HG02943 (cell line): ENCODE measurements around the gene SLC16A11.
"Not testable (repeated sequence)": the region's sequence is repeated elsewhere in the genome, so short reads cannot be mapped to it uniquely, and the experiment has no call there.

Experiments used
- ATAC-seq: cut with Tn5 transposase; IDR thresholded peaks from one replicate; pipeline ENCODE4 v1.9.1; 2021; ENCODE audit warnings: mild to moderate bottlenecking, low read depth, moderate library complexity; ENCODE audit not compliant: unreplicated experiment

The SLC16A11 gene

DNA sequence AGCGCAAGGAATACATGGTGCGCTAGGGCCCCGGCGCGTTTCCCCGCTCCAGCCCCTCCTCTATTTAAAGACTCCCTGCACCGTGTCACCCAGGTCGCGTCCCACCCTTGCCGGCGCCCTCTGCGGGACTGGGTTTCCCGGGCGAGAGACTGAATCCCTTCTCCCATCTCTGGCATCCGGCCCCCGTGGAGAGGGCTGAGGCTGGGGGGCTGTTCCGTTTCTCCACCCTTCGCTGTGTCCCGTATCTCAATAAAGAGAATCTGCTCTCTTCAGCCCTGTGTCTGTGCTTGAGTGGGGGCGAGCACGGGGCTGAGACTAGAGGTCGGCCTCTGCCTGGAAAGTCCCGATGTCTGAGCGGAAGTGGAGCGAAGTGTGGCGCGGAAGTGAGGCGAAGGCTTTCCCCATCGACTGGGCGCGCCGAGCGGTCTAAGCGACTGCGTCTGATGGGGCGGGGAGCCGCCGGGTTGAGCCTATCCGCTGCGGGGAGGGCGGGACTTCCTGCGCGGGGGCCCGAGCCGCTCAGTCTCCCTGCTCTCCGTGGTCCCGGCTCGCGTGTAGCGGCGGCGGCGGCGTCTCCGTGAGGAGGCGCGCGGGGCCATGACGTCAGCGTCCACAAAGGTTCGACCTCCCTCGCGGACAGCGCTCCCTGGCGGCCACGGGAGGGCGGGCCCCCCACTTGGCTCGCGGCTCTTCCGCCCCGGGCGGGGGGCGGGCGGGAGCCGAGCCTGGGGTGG is 29.5 kb downstream of the SLC16A11 start:
- peak; percentile 76 for ATAC-seq

DNA sequence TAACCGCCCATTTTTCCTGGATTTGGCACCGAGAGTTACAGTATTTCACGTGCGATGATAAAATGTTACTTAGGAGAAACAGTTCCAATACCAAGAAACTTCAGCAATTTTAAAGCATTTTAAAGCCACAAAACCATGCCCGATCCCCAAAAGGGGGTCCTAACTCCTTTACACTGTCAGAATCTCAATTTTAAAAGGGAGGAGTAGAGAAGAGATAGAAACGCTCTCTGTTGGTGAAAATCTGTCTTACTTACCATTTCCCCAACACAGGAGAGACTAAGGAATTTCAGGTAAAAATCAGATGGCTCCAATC is 32.0 kb downstream of the SLC16A11 start:
- ATAC-seq = no peak

DNA sequence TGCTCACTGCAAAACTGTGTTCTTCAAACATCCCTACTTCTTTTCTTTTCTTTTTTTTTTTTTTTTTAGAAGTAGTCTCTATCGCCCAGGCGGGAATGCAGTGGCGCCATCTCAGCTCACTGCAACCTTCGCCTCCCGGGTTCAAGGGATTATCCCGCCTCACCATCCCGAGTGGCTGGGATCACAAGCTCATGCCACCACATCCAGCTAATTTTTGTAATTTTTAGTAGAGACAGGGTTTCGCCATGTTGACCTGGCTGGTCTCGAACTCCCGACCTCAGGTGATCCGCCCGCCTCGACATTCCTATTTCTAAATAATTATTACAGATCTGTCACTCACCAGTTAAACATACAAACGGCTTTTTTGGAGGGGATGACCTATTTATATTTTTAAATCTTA is 32.5 kb downstream of the SLC16A11 start:
- ATAC-seq = no peak

DNA sequence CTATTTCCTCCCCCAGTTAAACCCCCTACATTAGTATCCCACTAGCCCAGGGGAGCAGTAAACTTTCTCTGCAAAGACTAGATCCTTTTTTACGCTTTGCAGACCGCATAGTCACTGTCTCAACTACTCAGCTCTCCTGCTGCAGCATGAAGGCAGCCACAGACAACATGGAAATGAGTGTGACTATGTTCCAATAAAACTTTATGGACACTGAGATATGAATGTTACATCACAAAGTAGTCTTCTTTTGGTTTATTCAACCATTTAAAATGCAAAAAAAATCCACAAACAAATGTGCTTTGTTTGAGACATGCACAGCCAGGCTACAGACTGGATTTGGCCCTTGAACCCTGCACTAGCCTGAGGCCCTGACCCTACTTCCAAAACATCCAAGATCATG is 33.4 kb downstream of the SLC16A11 start:
- no peak for ATAC-seq

DNA sequence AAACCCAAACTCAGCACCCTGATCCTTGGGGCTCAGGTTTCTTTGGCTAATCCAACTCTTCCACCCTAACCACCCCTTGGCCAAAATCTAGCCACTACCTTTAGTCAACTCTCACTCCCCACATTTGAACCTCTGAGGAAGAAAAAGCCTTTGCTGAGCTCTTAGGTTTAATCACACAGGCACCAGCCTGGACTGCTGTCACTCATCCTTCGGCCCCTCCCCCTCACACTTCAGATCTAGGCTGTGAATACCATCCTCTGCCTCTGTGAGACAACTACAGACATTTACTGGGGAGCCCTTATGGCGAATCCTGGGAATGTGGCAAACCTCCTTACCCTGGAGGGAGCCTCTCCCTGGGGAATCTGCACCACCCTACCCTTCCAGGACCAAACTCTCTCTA is 36.7 kb downstream of the SLC16A11 start:
- ATAC-seq = no peak

DNA sequence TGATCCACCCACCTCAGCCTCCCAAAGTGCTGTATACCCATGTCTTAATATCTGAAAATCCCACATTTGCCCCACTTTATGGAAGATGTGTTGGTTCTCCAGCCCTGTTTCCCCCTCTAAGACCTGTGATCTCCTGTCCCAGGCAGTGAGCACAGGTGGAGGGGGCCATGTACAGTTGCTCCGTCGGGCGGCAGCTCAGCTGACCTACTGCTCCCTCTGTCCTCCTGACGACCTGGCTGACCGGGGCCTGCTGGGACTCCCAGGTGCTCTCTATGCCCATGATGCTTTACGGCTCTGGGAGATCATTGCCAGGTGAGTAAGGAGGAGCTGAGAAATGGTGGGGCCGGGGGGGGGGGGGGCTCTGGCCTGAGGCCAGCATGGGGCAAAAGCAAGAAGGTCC is 38.2 kb downstream of the SLC16A11 start:
- ATAC-seq = no peak

DNA sequence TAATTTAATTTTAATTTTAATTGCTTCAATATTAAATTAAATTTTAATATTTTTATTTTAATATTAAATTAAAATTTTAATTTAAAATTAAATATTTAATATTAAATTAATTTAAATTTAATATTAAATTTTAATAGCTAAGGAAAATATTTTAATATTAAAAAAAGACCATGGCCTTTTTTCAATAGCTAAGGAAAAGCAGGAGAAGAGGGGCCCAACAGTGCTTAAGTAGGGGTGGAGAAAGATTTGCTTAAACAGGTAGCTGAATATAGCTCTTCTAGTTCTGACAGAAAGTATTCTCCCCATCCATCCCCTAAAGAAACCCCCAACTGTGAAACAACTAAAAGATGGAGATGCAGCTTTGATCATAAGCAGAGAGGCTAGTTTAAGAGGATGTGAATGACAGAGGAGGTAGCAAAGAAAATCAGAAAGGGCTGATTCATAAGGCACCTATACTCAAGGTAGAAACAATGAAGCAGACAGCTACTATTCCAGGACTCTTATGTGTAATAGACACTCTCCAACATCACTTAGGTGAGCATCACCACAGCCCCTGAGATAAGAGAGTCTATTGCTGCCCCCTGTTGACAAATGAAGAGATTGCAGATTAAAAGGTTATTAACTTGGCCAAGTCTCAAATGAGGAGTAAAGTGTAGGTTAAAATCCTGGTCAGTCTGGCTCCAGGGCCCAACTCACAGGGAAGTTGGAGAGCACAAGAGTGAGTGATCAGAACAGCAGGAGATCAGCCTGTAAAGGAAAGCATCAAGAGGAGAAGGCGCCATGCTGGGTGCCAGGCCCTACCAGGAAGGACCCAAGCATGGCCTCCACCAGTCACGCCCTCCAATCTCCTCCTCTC is 39.3 kb downstream of the SLC16A11 start:
- no peak for ATAC-seq

DNA sequence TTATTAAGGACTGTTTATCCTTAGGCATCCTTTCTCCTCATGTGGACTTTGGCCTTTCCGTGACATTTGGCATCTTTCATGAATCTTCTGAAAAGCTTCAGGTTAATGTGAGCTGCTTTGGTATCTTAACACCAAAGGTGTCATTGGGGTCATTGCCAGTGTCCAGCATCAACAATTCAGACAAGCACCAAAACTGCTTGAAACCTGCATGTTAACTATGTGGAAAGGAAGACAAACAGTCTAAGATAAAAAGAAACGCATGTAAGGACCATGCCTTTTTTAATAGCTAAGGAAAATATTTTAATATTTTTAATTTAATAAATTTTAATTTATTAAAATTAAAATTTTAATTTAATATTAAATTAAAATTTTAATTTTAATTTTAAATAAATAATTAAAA is 40.1 kb downstream of the SLC16A11 start:
- no peak for ATAC-seq

DNA sequence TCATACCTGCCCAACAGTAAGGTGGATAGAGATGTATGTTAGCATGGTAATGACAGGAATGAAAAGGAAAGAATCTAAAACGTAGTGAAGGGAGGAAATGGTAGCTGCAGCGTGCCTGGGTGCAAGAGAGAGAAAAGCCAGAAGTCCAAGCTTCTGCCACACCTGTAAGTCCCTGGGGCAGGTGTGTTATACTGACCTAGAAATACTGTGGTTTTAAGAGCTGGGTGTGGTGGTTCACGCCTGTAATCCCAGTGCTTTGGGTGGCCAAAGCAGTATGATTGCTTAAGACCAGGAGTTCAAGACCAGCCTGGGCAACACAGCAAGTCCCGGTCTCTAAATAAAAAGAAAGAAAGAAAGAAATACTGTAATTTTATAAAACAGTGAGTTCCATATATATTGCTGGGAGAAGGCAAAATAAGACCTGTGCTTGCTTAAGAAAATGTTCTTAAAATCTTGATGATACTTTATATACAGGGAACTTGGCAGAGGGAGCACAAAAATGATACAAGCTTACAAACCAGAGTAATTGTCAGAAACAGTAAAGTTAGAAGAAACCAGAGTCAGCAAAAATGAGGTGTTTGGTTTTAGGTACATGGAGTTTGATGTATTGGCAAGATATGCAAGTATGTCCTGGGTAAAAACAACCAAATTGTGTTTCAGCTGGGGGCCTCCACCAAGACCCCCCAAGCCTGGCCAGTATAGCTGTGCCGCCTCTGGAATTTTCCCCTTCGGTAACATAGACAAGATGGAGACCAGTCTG is 41.4 kb downstream of the SLC16A11 start:
- no peak for ATAC-seq

DNA sequence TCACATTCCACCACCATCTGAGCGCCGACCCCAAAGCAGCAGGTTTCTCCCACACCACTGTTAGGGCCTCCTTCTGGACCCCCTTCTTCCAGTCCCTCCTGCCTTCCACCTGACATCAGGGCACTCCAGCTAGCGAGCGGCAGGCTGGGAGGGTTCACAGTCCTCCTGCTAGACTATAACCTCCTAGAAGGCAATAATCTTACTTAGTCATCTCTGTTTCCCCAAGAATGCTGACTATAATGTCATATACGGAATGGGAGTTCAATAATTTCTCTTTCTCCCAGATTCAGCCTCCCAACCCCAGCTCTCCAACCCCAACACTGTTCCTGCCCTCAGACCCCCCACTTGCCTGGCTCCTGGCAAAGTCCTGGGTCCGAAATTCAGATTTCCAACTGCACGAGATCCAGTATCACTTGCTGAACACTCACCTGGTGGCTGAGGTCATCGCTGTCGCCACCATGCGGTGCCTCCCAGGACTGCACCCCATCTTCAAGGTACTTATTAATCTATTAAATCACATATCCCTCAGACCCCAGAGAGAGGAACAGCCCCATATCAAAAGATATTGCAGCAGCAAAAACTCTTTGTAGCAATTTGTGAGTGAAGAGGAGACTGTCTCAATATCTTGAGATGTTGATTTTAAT is 42.5 kb downstream of the SLC16A11 start:
- no peak for ATAC-seq

DNA sequence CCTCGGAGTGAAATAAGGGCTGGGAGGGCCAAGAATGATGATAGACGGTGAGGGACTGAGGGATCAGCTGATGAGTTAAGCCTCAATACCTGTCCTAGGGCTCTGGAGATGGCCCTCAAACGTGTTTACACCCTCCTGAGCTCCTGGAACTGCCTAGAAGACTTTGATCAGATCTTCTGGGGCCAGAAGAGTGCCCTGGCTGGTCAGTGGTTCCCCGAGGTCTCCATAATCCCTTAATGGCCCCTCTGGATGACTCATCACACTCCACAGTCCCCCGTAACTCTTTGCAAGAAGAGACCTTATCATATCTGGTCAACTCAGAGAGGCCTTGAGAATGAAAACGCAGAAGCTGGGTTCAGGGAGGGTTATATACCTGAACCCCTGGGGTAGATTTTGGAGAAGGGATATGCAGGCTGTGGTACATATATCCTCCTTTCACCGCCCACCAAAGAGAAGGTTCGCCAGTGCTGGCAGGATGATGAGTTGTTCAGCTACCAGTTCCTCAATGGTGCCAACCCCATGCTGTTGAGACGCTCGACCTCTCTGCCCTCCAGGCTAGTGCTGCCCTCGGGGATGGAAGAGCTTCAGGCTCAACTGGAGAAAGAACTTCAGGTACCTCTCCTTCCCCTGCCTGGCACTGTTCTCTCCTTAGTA is 44.9 kb downstream of the SLC16A11 start:
- no peak for ATAC-seq

DNA sequence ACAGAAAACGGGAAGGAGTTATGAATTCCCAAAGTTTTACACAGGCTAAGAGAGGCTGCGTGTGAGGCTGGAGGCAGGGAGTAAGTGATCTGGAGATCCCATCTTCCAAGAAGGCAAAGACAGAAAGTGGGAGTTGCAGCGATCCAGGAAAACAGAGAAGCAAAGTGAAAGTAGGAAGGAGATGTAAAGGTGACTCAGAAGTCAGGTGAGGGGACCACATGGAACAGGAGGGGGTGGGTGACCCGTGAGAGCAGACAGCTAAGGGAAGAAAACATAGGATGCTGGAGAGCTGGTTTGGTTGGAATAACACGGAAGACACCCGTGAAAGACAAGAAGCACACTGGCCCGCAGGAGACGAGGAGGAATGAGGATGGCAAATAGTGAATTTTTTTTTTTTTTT is 46.7 kb downstream of the SLC16A11 start:
- ATAC-seq = no peak

DNA sequence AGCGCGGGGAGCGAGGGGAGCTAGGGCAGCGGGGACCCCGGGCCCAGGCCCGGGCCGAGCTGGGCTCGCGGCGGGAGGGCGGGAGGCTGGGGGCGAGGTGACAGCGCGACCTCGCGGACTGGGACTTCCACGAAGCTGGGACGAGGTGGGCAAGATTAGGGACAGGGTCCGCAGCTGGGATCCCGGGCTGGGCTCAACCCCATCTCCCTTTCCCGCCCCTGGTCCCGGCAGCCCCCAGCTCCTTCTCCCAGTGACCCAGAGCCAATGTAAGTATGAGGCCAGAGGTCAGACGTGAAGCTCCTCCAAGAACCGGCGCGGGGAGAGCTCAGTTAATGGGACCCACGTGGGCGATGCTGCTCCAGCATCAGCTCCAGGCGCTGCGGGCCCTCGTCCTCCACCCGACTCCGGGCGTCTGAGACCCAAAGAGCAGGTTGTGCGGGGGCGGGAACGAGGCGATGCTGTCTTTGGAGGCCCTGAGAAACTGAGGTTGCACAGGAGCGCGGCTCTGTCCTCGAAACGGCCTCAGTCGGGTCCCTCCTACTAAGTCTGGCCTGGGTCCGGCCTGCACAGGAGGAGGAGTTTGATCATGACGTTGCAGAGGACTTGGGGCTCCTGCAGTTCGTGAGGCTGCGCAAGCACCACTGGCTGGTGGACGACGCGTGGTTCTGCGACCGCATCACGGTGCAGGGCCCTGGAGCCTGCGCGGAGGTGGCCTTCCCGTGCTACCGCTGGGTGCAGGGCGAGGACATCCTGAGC is 47.5 kb downstream of the SLC16A11 start:
- no peak for ATAC-seq

DNA sequence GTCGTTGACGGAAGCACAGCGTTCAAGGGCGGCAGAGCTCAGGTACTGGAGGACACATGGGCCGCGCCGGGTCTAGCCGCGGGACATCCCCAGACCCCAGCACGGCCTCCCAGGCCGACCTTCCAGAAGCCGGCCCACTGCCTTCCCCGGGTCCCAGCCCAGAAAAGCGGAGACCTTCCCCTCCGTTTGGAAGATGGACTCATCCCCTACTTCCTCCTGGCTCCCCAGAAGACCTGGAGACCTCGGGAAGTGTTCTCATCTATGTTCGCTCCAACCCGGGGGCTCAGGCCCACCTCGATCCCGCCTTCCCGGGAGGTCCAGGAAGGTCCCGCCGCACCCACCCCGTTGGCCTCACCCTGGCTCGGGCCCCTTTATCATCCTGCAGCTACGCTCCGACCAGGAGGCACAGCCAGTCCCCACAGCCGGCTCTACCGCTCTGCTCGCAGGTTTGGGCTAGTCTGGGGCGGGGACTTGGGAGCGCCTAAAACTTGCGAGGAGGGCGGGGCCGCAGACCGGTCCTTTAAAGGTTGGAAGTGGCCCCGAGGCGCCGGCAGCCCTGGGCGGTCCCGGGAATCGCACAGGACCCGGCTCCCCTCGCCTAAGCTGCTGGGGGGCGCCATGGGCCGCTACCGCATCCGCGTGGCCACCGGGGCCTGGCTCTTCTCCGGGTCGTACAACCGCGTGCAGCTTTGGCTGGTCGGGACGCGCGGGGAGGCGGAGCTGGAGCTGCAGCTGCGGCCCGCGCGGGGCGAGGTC is 48.2 kb downstream of the SLC16A11 start, which contains the start of gene ALOX12:
Gene ALOX12, plus strand, starts transcription at position 550 of the 756 bp plus-strand sequence. Its CDS starts 69 bp downstream, at position 619.
- no peak for ATAC-seq

DNA sequence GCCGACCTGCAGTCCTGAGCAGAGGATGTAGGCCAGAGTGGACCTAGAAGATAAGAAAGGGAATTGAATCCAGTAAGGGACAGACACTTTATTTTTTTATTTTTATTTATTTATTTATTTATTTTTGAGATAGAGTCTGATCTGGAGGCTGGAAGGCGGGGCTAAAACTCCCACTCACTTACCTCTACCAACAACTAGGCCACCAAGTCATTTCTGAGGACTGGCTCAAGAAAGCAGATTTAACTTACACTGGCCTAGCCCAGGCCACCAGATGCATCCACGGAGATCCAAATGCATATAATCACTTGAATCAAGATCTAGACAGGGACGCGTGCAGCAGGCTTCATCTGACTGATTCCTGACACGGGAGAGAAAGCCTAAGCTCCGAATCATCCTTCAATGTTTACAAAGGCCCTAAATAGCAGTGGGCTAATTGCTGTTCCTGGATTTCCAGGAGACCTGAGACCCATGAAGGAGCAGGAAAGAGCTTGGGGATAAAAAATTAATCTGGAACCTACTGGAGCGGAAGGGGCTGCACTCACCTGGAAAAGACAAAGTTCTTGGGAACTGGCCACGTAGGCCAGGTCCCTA is 49.1 kb downstream of the SLC16A11 start:
- ATAC-seq = no peak

DNA sequence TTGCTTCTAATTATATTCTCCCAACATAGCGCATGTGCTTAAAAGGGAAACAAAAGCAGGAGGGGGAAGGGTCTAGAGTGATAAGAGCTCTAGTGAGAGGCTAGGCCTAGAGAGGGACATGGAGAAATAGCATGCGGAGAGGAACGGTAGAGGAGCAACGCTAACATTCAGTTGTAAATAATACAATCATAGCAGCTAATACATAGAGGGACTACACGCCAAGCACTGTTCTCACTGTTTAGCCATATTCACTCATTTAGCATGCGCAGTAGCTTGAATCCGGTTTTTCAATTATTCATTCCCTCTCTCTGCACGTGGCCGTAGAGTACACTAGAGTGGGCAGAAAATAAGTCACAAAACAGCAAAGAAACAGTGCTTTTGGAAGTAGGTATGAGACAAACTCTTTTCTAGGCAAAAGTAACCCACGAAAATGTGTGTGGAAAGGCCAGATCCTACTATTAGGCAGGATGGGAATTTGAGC is 49.7 kb downstream of the SLC16A11 start:
- ATAC-seq = no peak

DNA sequence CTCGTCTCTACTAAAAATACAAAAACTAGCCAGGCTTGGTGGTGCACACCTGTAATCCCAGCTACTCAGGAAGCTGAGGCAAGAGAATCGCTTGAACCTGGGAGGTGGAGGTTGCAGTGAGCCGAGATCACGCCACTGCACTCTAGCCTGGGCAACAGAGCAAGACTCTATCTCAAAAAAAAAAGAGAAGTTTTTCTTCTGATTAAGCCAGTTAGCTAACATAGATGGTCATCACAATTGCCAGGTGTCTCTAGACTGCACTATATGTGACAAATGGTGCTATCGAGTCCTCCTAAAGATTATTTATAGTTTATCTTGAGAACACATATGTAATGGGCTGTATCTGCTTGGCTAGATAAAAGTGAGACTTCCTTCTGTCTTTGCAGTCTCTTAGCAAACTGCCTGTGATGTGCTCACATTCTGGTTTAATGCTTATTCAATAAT is 50.3 kb downstream of the SLC16A11 start:
- not testable (repeated sequence) for ATAC-seq
